ENCODE data around the gene CYP46A1.

GRCh38 chr14:99724196-99724891 lies 40.2 kb downstream of the CYP46A1 start:
- no peak for TF ChIP-seq CTCF (IDR thresholded peaks at IDR 0.05)
- no peak for TF ChIP-seq ZFX (IDR thresholded peaks at IDR 0.05; ENCODE audit: borderline replicate concordance)

Measured in 22Rv1 (cell line).